HFF-Myc (cell line): ENCODE measurements around the gene PTPMT1.
"Not testable (repeated sequence)": the region's sequence is repeated elsewhere in the genome, so short reads cannot be mapped to it uniquely, and the experiment has no call there.

Experiments
- DNase-seq: peaks from one replicate; pipeline ENCODE4 v3.0.0-alpha.2; 2011; ENCODE audit warnings: low read depth; ENCODE audit errors: extremely low read depth
- H3K4me3 ChIP-seq: replicated peaks from 2 replicates; pipeline ENCODE4 v1.5.1; 2011; ENCODE audit warnings: low read depth, mild to moderate bottlenecking, control low read depth, low read length
- TF ChIP-seq, protein P1 (sequence below): IDR thresholded peaks from 2 replicates; pipeline ENCODE4 v1.5.1; 2012; ENCODE audit warnings: mild to moderate bottlenecking, low read depth, low read length, control low read depth; ENCODE audit errors: missing control alignments

The PTPMT1 gene

DNA sequence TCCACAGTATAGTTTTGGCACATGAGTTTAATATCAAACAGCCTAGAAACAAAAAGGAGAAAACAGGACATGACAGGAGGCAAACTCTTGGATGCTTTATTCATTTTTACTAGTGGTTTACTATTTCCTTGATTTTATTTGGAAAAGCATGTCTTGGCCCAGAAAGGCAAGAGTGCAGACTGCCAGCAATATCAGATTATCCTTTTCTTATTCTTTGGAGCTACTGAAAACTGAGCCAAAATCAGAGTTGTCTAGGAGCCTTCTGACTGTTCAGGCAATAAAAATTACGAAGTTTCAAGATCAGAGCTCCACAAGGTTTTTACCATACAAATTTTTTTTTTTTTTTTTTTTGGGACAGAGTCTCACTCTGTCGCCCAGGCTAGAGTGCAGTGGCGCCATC is 28.5 kb upstream of the PTPMT1 start:
- no peak for DNase-seq
- TF ChIP-seq, protein P1, sequence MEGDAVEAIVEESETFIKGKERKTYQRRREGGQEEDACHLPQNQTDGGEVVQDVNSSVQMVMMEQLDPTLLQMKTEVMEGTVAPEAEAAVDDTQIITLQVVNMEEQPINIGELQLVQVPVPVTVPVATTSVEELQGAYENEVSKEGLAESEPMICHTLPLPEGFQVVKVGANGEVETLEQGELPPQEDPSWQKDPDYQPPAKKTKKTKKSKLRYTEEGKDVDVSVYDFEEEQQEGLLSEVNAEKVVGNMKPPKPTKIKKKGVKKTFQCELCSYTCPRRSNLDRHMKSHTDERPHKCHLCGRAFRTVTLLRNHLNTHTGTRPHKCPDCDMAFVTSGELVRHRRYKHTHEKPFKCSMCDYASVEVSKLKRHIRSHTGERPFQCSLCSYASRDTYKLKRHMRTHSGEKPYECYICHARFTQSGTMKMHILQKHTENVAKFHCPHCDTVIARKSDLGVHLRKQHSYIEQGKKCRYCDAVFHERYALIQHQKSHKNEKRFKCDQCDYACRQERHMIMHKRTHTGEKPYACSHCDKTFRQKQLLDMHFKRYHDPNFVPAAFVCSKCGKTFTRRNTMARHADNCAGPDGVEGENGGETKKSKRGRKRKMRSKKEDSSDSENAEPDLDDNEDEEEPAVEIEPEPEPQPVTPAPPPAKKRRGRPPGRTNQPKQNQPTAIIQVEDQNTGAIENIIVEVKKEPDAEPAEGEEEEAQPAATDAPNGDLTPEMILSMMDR, result no peak
- H3K4me3 ChIP-seq, result no peak overlapping the region

DNA sequence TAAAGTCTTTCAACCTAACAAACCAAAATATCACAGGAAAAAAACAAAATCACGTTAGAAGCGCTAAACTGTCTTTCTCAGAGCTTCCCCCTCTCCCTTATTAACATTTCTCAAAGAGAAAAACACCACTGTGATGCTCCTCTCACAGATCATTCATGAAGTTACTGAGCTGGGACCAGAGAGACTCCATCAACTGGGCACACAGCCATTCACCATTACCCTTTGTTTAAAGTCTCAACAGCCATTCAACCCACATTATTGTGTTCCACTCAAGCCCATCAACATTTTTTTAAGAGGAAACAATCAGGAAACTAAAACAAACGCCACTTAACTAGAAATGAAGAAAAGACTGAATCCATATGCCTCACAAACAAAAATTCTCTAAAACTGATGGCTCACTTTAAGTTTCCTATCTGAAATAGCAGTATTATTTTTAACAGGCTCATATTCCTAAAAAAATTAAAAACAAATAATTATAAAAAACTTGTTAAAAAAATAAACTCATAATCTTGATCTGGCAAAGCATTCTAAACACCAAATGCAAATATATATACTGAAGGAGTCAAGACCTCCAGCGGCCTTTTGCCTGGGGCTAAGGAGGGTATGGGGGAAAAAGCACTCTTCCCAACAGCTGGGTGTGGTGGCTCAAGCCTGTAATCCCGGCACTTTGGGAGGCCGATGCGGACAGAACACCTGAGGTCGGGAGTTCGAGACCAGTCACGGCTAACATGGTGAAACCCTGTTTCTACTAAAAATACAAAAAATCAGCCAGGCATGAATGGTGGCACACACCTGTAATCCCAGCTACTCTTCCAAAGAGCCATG is 26.4 kb upstream of the PTPMT1 start:
- DNase-seq, result no peak
- TF ChIP-seq, protein P1, result no peak
- H3K4me3 ChIP-seq, result no peak overlapping the region

DNA sequence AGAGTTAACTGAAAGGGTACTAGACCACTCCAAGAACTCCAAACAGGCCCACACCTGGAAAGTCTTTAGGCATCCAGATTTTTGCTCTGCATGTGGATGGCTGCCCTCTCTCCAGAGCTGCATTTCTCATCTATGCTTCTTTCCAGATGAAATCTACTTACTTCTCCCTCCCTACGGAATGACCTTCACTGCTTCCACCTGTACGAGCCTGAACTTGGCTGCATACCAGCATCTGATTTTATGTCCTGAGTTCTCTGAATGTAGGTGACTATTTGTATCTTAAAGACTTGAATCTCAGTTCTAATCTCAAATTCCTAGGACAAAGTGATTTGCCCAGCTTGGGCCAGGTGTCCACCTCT is 25.7 kb upstream of the PTPMT1 start:
- no peak overlapping the region for H3K4me3 ChIP-seq
- TF ChIP-seq, protein P1, result no peak
- DNase-seq, result no peak

DNA sequence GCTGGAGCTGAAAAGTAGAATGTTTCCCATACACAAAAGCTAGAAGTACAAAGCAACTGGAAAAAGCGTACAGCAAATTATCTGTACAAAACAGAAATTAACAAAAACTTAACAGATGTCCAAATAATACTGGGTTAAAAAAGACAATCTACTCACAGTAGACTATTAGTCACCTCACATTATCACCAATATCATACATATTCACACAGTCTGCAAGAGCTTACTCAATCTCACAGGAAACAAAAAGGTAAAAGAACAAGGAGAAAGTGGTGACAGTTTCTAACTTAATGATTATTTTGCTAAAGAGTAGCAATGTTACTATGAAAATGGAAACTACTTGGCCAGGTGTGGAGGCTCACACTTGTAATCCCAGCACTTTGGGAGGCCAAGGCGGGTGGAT is 24.3 kb upstream of the PTPMT1 start:
- no peak for DNase-seq
- H3K4me3 ChIP-seq, result no peak overlapping the region
- TF ChIP-seq, protein P1, result no peak

DNA sequence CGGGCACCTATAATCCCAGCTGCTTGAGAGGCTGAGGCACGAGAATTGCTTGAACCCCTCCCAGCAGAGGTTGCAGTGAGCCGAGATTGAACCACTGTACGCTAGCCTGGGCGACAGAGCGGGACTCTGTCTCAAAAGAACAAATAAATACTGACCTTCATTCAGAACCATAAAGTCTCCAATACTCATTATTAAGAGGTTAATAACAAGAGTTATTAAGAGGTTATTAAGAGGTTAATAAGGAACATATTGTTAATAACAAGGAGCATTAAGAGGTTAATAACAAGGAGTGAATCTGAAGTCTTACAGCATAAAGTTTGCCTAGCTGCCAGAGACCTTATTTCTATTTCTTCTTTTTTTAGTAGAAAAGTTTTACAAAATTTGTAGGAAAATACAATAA is 20.1 kb upstream of the PTPMT1 start:
- no peak for DNase-seq
- TF ChIP-seq, protein P1, result no peak
- H3K4me3 ChIP-seq, result no peak overlapping the region

DNA sequence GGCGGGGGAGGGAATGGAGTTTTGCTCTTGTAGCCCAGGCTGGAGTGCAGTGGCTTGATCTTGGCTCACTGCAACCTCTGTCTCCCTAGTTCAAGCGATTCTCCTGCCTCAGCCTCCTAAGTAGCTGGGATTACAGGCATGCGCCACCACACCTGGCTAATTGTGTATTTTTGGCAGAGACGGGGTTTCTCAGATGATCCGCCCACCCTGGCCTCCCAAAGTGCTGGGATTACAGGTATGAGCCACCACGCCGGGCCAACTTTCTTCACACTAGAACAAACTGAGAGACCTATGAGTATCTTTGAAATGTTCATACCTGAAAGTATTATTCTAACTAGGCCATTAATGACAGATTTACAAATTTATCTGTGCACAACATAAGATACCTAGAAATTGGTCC is 19.1 kb upstream of the PTPMT1 start:
- DNase-seq, H3K4me3 ChIP-seq: not testable (repeated sequence)

DNA sequence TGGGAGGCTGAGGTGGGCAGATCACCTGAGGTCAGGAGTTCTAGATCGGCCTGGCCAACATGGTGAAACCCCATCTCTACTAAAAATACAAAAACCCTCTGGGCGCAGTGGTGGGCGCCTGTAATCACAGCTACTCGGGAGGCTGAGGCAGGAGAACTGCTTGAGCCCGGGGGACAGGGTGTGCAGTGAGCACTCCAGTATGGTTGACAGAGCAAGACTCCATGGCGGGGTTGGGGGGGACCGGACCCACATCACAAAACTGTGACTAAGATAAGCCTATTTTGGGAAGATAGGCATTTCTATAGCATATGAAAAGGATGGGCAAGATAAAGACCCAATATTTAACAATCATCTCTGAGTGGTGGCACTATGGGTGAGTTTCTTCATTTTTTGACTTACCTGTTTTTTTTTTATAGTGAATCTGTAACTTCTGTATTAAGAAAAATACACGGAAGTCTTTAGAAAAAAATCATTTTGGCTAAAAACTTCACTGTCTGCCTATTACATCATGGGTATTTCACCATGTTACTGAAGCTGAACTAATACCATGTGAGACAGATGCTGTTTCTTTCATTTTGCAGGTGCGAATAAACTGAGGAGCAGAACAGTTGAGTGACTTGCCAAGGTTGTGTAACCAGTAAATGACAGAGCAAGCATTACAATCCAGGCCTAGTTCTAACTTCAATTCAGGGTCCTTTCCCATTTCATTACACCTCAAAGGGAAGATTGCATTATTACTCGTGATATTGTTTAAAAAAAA is 14.9 kb upstream of the PTPMT1 start:
- TF ChIP-seq, protein P1, result no peak
- peak overlapping the region; percentile 87 for H3K4me3 ChIP-seq
- DNase-seq, result no peak
